GM21528 (cell line): ENCODE results near the gene RIT2.
"Not testable (repeated sequence)": the region's sequence is repeated elsewhere in the genome, so short reads cannot be mapped to it uniquely, and the experiment has no call there.

Experiments used
- ATAC-seq: cut with Tn5 transposase; IDR thresholded peaks from one replicate; pipeline ENCODE4 v1.9.1; 2021; ENCODE audit warnings: mild to moderate bottlenecking, moderate library complexity; ENCODE audit not compliant: unreplicated experiment, low FRiP score

Gene RIT2

DNA sequence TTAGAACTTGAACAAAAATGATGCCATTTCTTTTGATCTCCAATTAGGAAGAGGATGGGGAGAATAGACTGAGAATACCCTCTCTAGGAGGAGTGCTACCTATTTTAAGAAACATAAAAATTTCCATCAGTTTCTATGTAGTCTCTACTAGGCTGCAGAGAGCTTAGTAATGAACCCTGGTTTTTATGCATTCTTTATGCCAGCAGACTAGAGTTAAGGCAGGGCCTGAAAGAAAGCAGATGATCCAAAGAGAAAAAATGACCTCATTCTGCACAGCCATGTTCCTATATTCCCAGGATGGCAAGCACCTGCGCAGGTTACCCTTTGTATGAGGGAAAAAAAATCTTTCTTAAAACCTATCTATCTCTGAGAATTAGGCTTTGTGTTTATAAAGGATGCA lies 254.9 kb downstream of the RIT2 start:
- ATAC-seq: no peak

DNA sequence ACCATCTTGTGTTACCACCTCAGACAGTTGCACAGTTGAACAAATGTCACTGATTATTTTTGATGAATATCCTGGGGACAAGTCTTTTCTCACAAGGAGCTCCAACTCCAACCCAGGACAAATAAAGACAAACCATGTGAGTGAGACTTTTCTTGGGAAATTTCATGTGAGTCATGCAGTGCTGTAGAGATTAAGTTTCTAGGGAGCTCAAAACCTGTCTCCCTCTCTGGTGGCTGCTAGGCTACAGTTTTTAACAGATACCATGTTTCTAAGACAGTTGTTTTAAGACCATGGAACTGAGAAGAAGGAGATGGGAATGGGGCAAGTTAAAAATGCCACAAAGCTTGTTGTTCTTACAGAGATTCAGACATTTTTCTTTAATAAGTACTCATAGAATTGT lies 255.5 kb downstream of the RIT2 start:
- ATAC-seq: no peak

DNA sequence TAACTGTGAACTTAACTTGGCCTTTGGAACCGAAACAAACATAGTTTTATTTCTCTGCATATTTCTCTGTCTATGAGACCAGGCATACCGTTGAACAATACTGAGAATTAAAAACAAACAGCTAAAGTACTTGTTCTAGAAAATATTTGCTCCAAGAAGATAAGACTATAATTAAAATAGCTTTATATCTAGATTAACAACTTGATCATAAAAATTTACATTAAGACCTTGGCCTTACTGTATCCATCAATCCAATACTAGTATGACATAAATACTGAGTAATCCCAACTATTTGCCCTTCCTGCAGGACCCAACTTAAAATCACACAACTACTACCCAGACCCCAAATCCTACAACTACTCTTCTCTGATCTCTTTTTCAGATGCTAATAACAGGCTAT lies 260.9 kb downstream of the RIT2 start:
- no peak for ATAC-seq

DNA sequence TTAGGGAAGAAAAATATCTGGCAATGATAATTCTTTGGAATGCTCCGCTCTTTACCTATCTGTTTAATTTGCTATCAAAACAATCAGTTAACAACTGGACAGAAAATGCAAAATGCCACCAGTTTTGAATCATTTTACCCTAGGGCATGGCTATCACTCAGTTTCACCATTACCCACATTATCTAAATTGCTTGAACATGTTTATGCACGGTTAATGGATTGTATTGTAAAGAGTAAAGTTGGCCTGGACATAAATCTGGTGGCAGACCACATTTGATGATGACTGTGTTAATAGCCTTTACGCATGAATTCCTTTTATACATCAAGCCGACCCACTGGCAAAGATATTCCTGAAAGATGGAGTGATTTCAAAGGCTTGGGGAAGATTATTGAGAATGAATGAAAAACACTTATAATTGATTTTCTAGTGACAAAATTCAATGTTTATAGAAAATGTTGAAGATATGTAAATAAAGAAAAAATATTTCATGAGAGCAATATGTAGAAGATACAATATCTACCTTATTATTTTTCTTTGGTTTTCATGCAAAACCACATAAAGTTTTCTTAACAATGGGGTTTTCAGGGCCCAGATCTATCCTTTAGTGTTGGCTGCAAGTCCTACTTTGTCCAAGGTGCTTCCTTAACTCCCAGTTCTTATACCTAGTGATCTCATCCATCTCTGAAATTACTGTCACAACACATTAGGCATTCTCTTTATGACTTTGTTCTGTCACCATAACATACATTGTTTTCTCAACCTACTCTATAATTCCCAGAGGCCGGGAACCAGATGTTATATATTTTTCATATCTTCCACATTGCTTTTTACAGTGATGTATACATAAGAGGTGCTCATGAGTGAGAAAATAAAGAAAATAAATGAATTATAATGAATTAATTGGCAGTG lies 265.1 kb downstream of the RIT2 start:
- no peak for ATAC-seq

DNA sequence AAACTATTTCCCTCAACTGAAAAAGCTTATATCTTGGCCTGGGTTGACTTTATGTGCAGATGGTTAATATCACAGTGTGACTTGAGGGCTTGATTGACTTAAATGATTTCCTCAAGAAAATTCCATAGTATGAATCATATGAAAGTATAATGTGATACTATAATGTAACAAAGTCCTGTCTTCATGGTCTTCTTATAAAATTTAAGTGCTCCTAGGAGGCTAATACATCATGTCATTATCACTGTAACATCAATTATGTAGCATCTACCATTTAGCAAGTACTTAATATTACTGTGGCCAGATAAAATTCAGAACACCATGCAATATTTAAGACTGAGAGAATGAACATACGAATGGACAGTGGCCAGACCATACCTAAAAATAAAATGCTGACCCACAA lies 276.1 kb downstream of the RIT2 start:
- no peak for ATAC-seq

DNA sequence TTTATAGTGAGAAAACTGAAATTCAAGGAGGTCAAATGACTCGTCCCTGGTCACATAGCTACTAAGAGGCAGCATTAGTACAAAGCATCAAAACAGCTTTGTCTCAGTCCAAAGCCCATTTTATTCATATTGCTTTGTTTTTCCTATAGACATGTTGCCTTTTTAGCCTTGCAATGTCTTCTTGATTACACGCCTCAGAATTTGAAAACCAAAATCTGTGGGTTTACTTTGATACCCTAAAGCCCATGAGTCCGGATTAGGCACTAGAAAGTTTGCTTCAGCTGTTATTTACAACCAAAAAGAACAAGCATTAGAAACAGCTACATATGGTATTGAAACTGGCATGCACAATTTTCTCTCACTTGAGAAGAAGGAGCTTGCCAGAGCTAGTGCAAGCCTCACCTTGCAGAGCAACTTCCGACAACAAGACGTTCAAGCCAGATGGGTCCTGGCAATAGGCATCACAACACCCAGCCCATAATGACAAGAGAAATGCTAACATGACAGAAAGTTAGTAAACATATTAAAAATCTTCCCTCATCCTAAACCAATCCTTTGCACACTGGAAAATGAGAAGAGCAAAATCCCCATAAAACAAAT lies 276.8 kb downstream of the RIT2 start:
- ATAC-seq: no peak

DNA sequence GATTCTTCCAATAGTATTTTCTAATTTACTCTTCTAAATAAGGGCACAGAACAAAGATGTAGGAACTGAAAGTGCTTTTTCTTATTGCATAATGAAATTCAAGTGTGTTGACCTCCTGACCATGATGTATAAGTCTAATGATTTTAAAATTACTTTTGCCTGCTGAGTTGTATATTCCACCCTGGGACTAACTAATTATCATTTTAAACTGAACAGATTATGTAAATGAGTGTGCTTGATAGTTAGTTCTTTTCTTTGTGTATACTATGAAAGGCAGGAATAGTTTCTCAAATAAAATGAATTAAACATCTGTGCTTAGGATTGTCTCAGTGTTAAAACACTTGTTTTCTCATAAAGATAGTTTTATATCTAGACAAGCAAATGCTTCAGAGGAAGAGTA lies 284.5 kb downstream of the RIT2 start:
- no peak for ATAC-seq

DNA sequence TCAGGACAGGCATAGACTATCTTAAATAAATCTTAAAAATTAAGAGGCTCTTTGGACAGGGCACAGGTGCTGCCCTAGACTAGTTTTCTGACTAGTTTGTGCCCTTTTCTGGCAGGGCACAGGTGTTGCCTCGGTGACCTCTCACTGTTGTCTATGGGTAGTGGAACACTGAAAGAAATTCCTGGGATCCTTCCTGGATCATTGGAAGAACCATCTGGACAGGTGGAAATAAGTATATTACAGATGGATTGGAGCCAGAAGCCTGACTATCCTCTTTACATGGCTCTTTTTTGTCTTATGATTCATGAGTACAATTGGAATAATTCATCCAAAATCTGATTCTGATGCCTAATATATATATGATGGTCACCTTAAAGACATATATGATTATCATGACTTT lies 286.6 kb downstream of the RIT2 start:
- ATAC-seq: no peak

DNA sequence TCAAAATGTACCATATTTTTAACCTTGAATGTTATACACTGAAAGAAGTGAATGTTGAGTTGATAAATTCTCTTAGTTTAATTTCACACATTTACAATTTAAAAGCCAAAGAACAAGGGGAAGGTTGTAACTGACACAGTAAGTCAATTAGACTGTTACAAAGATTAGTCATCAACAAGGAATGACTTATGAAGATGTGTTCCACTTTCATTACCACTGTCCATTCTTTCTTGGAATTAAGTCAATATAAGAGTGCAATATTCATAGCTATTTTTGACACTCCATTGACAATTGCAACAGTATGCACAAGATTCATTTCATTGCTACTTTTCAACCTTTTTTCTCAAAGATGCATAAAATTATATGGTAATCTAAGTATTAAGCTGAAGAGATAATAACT lies 291.3 kb downstream of the RIT2 start:
- no peak for ATAC-seq

DNA sequence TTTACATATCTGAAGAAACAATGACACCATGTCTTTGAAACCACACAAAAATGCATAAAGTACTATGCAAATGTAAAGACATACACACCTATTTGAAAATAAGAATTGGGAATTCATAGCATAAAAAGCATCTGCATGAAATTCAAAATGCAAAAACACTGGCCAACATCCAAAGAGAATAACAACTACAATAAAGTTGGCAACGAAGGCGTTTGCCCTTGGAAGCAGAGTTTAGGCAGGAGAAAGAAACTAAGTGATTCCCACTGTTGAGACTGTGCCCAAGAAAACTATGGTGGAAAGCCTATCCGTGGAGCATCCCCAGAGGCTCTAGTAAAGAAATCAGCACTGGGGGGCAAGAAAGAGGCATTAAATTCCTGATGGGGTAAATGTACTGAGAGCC lies 292.8 kb downstream of the RIT2 start:
- no peak for ATAC-seq

DNA sequence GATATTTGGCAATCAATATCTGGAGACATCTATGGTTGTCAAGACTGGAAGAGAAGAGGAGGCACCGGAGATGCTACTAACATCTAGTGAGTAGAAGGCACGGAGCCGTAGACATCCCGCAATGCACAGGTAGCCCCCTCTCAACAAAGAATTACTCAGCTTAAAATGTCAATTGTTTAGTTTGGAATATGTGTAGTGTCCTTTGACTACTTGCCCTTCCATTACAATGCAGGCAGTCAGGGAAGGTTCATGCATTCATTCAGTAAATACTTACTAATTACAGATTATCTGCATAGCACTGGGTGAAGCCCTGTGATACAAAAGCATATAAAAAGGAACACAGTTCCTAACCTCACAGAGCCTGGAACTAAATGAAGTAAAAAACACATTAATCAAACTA lies 294.0 kb downstream of the RIT2 start:
- ATAC-seq: no peak

DNA sequence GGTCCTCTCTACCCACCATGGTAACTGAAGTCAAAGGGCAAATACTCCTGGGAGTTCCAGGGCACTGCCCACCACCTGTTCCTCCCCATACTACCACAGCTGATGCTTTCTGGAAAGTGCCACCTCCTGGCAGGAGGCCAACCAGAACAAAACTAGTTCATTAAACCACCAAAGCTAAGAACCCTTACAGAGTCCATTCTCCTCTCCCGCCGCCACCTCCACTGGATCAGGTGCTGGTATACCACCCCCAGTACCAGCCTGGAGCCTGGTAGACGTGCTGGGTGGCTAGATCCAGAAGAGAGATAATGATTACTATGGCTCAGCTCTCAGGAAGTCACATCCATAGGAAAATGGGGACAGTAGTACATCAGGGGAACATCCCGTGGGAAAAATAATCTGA lies 300.9 kb downstream of the RIT2 start:
- ATAC-seq: no peak

DNA sequence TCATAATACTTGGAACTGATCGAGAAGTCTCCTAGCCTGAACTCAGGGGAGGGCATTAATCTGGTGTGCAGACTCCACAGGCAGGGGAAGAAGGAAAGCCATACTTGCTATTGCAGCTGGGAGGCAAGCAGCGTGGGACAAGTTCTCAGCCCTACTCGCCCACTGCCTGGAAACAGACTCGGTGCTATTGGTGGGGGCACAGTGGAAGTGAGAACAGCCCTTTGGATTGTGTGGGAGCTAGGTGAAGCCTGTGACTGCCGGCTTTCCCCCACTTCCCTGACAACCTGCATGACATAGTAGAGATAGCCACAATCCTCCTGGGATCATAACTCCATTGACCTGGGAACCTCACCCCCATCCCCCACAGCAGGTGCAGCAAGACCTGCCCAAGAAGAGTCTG lies 301.3 kb downstream of the RIT2 start:
- ATAC-seq: no peak

DNA sequence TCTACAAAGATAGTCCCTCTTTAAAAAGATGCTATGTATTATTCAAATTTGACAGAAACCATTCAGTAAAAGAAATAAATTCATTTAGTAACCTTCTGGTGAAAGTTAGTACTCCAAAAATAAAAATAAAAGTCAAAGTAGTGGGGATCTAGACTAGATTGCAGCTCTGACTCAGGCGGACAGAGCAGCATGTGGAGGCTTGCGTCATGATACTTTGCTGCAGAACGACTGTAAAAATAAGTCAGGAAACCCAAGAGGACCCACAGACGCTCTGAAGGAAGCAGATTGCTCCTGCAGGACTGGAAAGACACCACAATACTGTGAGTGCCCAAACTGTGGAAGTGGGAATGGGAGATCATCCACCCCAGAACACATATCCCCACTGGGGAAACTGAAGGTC lies 301.9 kb downstream of the RIT2 start:
- ATAC-seq: no peak

DNA sequence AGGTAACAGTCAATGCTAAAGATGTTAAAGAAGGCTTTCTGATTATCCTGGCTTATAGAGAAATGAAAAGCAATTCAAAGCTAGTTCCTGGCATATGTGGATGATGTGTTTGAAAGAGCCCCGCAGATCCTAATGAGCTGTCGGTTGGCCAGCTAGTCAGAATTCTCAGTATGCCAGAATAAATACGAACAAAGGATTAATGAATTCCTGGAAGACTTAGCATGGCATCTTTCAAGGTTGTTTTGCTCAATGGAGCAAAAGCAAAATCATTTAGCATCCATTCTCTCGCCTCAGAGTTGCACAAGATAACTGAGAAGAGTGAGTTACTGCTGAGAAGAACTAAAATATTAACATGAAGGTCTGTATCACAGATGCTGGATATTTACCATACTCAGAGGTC lies 307.6 kb downstream of the RIT2 start:
- ATAC-seq: no peak

DNA sequence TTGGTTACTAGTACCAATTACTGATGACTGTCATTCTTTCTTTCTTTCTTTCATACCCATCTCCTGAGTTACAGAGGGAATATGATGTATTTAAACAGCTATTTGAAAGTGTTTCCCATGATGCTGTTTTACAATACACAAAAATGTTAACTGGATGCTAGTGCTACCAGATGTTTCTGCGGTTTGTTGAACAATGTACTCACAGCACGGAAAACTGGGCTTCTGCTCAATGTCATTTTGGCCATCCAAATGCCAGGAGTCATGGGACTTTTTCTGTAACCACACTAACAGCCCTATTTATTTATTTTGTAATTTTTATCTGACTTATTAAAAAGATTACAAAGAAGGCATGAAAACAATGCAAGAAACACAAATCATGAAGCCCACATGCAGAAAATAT lies 313.8 kb downstream of the RIT2 start:
- ATAC-seq: no peak

DNA sequence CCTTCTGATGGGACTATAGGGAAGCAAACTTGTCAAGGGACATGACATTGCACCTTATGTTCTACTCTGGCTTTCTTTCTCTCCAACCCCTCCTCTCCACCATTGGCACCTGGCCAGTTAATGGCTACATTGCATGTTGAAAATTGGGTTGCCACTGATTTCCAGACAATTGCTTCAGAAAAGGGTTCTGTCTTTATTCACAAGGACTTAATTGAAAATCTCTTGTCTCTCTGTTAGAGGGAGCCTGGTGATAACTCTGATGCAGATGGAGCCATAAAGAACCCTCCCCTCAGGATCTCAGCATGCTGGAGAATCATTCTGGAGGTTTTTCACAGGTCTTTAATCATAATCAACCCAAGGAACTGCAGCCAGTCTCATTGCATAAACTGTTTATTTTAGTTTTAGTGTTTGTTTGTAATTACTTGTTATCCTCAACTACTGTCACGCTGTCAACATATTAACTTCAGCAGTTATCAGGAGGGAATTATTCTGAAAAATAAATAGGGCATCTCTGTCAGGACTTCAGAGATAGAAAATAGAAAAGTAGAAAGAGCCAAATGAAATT lies 316.8 kb downstream of the RIT2 start:
- no peak for ATAC-seq

DNA sequence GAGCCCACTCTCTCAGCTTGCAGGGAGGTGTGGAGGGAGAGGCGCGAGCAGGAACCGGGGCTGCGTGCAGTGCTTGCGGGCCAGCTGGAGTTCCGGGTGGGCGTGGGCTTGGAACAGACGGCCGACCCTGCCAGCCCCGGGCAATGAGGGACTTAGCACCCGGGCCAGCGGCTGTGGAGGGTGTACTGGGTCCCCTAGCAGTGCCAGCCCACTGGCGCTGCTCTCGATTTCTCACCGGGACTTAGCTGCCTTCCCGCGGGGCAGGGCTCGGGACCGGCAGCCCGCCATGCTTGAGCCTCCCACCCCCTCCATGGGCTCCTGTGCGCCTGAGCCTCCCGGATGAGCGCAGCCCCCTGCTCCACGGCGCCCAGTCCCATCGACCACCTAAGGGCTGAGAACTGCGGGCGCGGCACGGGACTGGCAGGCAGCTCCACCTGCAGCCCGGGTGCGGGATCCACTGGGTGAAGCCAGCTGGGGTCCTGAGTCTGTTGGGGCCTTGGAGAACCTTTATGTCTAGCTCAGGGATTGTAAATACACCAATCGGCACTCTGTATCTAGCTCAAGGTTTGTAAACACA lies 320.2 kb downstream of the RIT2 start:
- ATAC-seq: not testable (repeated sequence)

DNA sequence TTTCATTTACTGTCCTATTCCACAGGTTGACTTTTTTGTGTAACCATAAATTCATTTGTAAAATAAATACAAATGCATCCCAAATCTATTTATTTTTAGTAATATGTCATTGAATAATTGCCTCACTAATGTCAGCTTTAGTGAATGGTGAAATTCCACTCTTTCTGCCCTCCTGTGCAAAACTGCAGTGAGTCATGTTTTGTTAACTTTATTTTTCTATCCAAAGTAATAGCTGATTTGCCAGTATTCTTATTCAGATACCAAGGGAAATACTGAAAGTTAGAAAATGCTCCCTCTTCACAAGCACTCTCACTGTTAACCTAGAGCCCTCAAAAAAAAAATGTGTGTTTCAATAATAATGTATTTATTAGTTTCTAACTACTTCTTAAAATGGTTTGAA lies 322.8 kb downstream of the RIT2 start:
- no peak for ATAC-seq

DNA sequence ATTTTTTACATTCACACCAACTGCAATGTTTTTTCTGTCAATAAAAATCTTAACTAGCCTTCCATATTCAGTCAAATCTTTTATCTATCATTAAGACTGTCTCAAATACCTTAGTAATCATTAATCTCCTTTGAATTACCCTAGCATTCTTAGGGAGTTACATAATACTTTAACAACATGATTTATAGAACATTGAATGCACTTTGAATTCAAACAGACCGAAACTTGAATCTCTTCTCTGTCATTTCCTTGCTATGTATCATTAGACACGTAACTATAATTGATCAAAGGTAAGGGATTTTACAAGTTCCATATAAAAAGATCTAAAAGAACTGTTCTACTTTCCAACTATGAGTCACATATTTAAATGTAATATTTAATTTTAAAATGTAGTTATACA lies 330.9 kb downstream of the RIT2 start:
- no peak for ATAC-seq

DNA sequence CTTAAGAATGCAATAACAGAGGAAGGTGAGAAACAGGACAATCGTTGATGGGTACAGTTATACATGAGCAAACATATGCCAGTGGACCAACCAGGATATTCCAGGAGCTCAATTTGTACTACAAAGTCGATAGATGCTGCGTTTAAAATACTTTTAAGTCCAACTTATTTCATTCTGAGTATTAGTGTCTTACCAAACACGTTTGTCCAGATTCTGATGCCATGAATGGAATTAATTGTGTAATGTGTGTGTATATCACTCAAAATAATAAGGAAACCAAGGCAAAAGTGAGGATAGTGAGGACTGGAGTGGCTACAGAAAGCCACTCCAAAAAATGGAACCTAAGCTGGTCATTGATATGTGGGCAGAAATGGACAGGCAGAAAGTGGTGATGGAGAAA lies 332.6 kb downstream of the RIT2 start:
- no peak for ATAC-seq
